Mammary epithelial cell (primary cell): Measurements from ENCODE around the gene SEPTIN12.

ENCODE experiments used
- CTCF ChIP-seq, 2 donors: IDR thresholded peaks in 1 of 2; conservative IDR thresholded peaks in 1 of 2; 2 replicates each; pipeline ENCODE4 v1.5.1; 2011 to 2012; ENCODE audit warnings: inconsistent platforms in 2 of 2, low read length in 2 of 2, mild to moderate bottlenecking in 2 of 2, control low read depth in 1 of 2, low read depth in 1 of 2; ENCODE audit not compliant: insufficient read depth in 1 of 2; ENCODE audit errors: extremely low read depth in 1 of 2
- EZH2 ChIP-seq: IDR thresholded peaks from 2 replicates; pipeline ENCODE4 v1.6.1; 2012; ENCODE audit warnings: low read length, inconsistent platforms, borderline replicate concordance

- TF ChIP-seq CTCF (conservative IDR thresholded peaks at IDR 0.05 in 1 of 2, IDR thresholded peaks at IDR 0.05 in 1 of 2; ENCODE audit: extremely low read depth in 1 of 2, insufficient read depth in 1 of 2, low read depth in 1 of 2, low read length in 2 of 2) (no peak), EZH2 (no peak)
Measured at GRCh38 chr16:4814046-4814445, 25.9 kb upstream of the SEPTIN12 start.
